Keratinocyte (primary cell): ENCODE measurements around the gene PUS1. TPM values are rescaled to one million over a fixed set of nuclear protein-coding genes. Genes with fewer than 3 reads are reported as not detected.

Experiments used
- DNase-seq: peaks from one replicate; pipeline ENCODE4 v3.0.0-alpha.2; 2011; ENCODE audit warnings: low read depth, missing footprints, low spot score
- FAIRE-seq: peaks from 2 replicates; lab custom pipeline; 2011; peaks lifted over from hg19 to GRCh38; lab: Jason Lieb, UNC
- H2AFZ ChIP-seq: 2 replicates; pipeline ENCODE4 v1.6.0; 2012; ENCODE audit warnings: low read length, control low read depth, inconsistent platforms; ENCODE audit not compliant: control insufficient read depth
- H3K27ac ChIP-seq: 2 replicates; pipeline ENCODE4 v1.5.1; 2011; ENCODE audit warnings: low read length; ENCODE audit not compliant: control insufficient read depth, insufficient read depth
- H3K27me3 ChIP-seq: 3 replicates; pipeline ENCODE4 v1.6.0; 2011; ENCODE audit warnings: low read length; ENCODE audit not compliant: control insufficient read depth, insufficient read depth; ENCODE audit errors: extremely low read depth
- H3K36me3 ChIP-seq, 2 experiments: 2 replicates in 1 of 2; 3 replicates in 1 of 2; pipeline ENCODE4 v1.5.1; 2011; ENCODE audit warnings: low read length in 2 of 2, mild to moderate bottlenecking in 1 of 2; ENCODE audit not compliant: control insufficient read depth in 2 of 2, insufficient read depth in 2 of 2; ENCODE audit errors: extremely low read depth in 1 of 2
- H3K4me1 ChIP-seq: 3 replicates; pipeline ENCODE4 v1.5.1; 2011; ENCODE audit warnings: low read length; ENCODE audit not compliant: control insufficient read depth, insufficient read depth; ENCODE audit errors: extremely low read depth
- H3K4me2 ChIP-seq: 3 replicates; pipeline ENCODE4 v1.6.0; 2011; ENCODE audit warnings: low read depth, low read length; ENCODE audit not compliant: control insufficient read depth, insufficient read depth; ENCODE audit errors: extremely low read depth
- H3K4me3 ChIP-seq, 3 experiments: fragments of 200-600 bp in 1 of 3; sonication (generic) in 1 of 3; 2 replicates in 2 of 3; 3 replicates in 1 of 3; pipeline ENCODE4 v1.5.1; 2011 to 2016; ENCODE audit warnings: low read length in 3 of 3, mild to moderate bottlenecking in 3 of 3, control low read depth in 2 of 3, inconsistent platforms in 1 of 3, low read depth in 1 of 3, mixed read lengths in 1 of 3, mixed run types in 1 of 3, moderate library complexity in 1 of 3; ENCODE audit not compliant: control insufficient read depth in 2 of 3, insufficient read depth in 2 of 3; ENCODE audit errors: extremely low read depth in 1 of 3
- H3K79me2 ChIP-seq: 2 replicates; pipeline ENCODE4 v1.6.0; 2012; ENCODE audit warnings: low read length; ENCODE audit not compliant: control insufficient read depth, insufficient read depth
- H3K9ac ChIP-seq: 3 replicates; pipeline ENCODE4 v1.6.0; 2011; ENCODE audit warnings: low read length; ENCODE audit not compliant: control insufficient read depth, insufficient read depth; ENCODE audit errors: extremely low read depth
- H3K9me1 ChIP-seq: 3 replicates; pipeline ENCODE4 v1.6.0; 2011; ENCODE audit warnings: low read length; ENCODE audit not compliant: control insufficient read depth, insufficient read depth; ENCODE audit errors: extremely low read depth
- H3K9me3 ChIP-seq: 2 replicates; pipeline ENCODE4 v1.5.1; 2012; ENCODE audit warnings: low read depth, low read length; ENCODE audit not compliant: control insufficient read depth
- H4K20me1 ChIP-seq: 3 replicates; pipeline ENCODE4 v1.6.0; 2011; ENCODE audit warnings: low read length; ENCODE audit not compliant: control insufficient read depth, insufficient read depth; ENCODE audit errors: extremely low read depth
- EZH2 ChIP-seq: IDR thresholded peaks from one replicate; pipeline ENCODE4 v1.6.1; 2012; ENCODE audit warnings: inconsistent platforms, mild to moderate bottlenecking, low read length, moderate library complexity
- dilution Hi-C: fragments of 300-500 bp; cut with MboI; formaldehyde crosslinking; loops from one replicate; pipeline ENCODE4 v1.7.0; 2020; ENCODE audit warnings: low sequenced_read_pairs; ENCODE audit not compliant: extremely low pct_ligation_motif_present
- polyA plus RNA-seq, 5 experiments: library from polyadenylated mRNA; depleted of rRNA in 3 of 5; stranded (reverse) in 3 of 5; stranded (forward) in 1 of 5; unstranded in 1 of 5; fragments of >200 nt; gene quantifications; 1 replicate in 1 of 5; 2 replicates in 3 of 5; 3 replicates in 1 of 5; pipeline versions ENCODE4 v1.2.1 to v1.2.3, GENCODE V29; 2011 to 2012; ENCODE audit warnings: missing spikeins in 2 of 5, low read depth in 1 of 5, low replicate concordance in 1 of 5
- TF ChIP-seq, protein P1 (sequence below), 3 experiments: IDR thresholded peaks in 1 of 3; conservative IDR thresholded peaks in 1 of 3; optimal IDR thresholded peaks in 1 of 3; 2 replicates in 2 of 3; 3 replicates in 1 of 3; pipeline versions ENCODE3 to v1.5.1; 2011; ENCODE audit warnings: low read length in 3 of 3, mild to moderate bottlenecking in 3 of 3, moderate library complexity in 2 of 3, control low read depth in 1 of 3, inconsistent platforms in 1 of 3; ENCODE audit not compliant: insufficient read depth in 2 of 3; ENCODE audit errors: extremely low read depth in 1 of 3

Gene PUS1
- polyA plus RNA-seq, 1 donor (not counting 4 experiments of a cell fraction or from before 2014, with no cell fraction given): 25.8 TPM

DNA sequence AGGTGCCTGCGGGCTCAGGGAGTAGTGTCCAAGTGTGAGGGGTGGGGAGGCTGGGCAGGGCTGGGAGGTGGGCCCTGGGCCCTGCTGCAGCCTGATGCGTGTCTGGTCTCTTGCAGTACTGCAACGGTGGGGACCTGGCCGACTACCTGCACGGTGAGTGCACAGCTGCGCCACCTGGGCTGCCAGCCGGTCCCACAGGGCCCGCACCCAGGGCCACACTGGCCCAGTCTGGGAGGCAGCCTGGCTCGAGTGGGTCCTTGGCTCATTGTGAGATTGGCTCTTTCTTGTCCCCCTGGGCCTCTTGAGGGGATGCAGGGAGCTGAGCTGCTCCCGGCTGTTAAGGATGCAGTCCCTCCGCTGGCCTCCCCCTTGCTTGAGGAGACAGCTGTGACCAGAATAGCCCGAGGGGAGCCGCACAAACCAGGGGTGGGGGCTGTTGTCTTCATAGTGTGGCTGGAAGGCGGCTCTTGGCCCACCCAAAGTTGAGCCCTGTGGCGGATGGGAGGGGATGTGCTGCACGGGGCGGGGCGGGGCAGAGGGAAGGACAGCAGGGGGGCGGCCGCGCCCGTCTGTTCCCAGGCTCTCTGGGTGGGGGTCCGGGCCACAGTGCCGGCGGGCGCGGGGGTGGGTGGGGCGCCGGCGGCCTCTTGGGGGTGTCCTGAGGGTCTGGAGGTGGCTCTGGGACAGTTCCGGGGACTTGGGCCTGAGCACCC, 21.5 kb upstream of the PUS1 start:
- H3K9me1 ChIP-seq: no peaks in the 10 kb centered on the region
- no peak overlapping the region for H3K27ac ChIP-seq
- H4K20me1 ChIP-seq: no peaks in the 10 kb centered on the region
- FAIRE-seq (no peak), DNase-seq (no peak)
- no peak overlapping the region for H3K4me2 ChIP-seq
- TF ChIP-seq, protein P1, sequence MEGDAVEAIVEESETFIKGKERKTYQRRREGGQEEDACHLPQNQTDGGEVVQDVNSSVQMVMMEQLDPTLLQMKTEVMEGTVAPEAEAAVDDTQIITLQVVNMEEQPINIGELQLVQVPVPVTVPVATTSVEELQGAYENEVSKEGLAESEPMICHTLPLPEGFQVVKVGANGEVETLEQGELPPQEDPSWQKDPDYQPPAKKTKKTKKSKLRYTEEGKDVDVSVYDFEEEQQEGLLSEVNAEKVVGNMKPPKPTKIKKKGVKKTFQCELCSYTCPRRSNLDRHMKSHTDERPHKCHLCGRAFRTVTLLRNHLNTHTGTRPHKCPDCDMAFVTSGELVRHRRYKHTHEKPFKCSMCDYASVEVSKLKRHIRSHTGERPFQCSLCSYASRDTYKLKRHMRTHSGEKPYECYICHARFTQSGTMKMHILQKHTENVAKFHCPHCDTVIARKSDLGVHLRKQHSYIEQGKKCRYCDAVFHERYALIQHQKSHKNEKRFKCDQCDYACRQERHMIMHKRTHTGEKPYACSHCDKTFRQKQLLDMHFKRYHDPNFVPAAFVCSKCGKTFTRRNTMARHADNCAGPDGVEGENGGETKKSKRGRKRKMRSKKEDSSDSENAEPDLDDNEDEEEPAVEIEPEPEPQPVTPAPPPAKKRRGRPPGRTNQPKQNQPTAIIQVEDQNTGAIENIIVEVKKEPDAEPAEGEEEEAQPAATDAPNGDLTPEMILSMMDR (optimal IDR thresholded peaks at IDR 0.05 in 1 of 3, IDR thresholded peaks at IDR 0.05 in 1 of 3, conservative IDR thresholded peaks at IDR 0.05 in 1 of 3; ENCODE audit: extremely low read depth in 1 of 3, insufficient read depth in 2 of 3, low read length in 3 of 3): no peak
- TF ChIP-seq EZH2: no peak
- no peaks in the 10 kb centered on the region for H3K4me1 ChIP-seq
- dilution Hi-C loops: no loop called here
- H3K9ac ChIP-seq: no peak overlapping the region
- H3K4me3 ChIP-seq: no peak overlapping the region
- no peaks in the 10 kb centered on the region for H3K27me3 ChIP-seq
- H3K9me3 ChIP-seq: no peaks in the 10 kb centered on the region
- peaks cover 0 to 16% of the 10 kb centered on the region in 2 experiments for H3K36me3 ChIP-seq
- H3K79me2 ChIP-seq: no peaks in the 10 kb centered on the region
- H2AFZ ChIP-seq: no peak overlapping the region

DNA sequence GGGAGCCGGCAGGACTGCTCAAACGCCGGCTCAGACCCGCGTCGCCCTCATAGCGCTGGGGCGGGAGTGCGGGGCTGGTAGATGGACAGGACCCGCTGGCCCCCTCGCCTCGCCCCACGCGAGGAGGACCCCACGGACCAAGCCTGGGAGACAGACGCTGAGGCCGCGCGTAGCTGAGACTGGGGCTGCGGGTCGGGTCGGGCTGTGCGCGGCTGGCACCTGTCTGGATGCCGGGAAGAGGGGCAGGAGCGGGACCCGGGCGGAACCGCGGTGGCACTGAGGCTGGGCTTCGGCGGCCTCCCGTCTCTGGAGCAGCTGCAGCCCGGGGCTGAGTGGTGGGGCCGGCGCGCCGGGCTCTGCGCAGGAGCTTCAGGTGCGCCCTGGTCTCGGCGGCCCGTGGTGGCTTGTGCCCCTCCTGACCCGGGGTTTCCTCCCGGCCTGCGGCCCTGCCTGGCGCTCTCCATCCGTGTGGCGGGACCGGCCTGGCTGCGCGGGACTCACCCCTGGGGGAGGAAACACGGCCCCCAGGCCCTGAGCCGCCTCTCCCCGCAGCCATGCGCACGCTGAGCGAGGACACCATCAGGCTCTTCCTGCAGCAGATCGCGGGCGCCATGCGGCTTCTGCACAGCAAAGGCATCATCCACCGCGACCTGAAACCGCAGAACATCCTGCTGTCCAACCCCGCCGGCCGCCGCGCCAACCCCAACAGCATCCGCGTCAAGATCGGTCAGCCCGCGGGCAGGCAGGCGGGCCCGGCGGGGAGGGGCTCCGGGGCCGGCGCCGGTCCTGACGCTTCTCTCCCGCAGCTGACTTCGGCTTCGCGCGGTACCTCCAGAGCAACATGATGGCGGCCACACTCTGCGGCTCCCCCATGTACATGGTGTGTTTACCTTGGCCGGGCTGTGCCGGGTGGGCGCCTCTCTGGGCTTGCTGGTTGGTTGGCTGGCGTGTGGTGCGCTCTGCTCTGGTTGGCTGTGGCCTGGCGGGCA, 20.7 kb upstream of the PUS1 start:
- H4K20me1 ChIP-seq: no peaks in the 10 kb centered on the region
- H3K9me3 ChIP-seq: no peaks in the 10 kb centered on the region
- TF ChIP-seq, protein P1 (optimal IDR thresholded peaks at IDR 0.05 in 1 of 3, IDR thresholded peaks at IDR 0.05 in 1 of 3, conservative IDR thresholded peaks at IDR 0.05 in 1 of 3; ENCODE audit: extremely low read depth in 1 of 3, insufficient read depth in 2 of 3, low read length in 3 of 3): no peak
- TF ChIP-seq EZH2: no peak
- H3K4me1 ChIP-seq: no peaks in the 10 kb centered on the region
- no peak overlapping the region for H3K4me3 ChIP-seq
- dilution Hi-C loops: no loop called here
- FAIRE-seq (no peak), DNase-seq (no peak)
- H3K79me2 ChIP-seq: no peaks in the 10 kb centered on the region
- peaks cover 0 to 16% of the 10 kb centered on the region in 2 experiments for H3K36me3 ChIP-seq
- no peaks in the 10 kb centered on the region for H3K27me3 ChIP-seq
- no peaks in the 10 kb centered on the region for H3K9me1 ChIP-seq
- H3K9ac ChIP-seq: no peak overlapping the region
- H3K4me2 ChIP-seq: no peak overlapping the region
- no peak overlapping the region for H3K27ac ChIP-seq
- H2AFZ ChIP-seq: no peak overlapping the region
